SK-N-MC (cell line): ENCODE data around the gene GPAM.

Experiments
- DNase-seq: peaks from one replicate; pipeline ENCODE4 v3.0.0-alpha.2; 2011; ENCODE audit warnings: low read depth, low spot score
- H3K27ac ChIP-seq: fragments of 200-600 bp; sonication (generic); 2 replicates; pipeline ENCODE4 v1.5.1; 2016; ENCODE audit warnings: mixed run types
- H3K36me3 ChIP-seq: fragments of 200-600 bp; sonication (generic); 2 replicates; pipeline ENCODE4 v1.6.1; 2017; ENCODE audit warnings: antibody characterized with exemption, low read length, mixed read lengths; ENCODE audit not compliant: insufficient read depth
- H3K4me3 ChIP-seq: fragments of 200-600 bp; sonication (generic); 2 replicates; pipeline ENCODE4 v1.5.1; 2016
- H3K9ac ChIP-seq: fragments of 200-600 bp; sonication (generic); 2 replicates; pipeline ENCODE4 v1.8.0; 2017; ENCODE audit warnings: mixed run types, mixed read lengths; ENCODE audit not compliant: insufficient read length
- H3K9me3 ChIP-seq: fragments of 200-600 bp; sonication (generic); 2 replicates; pipeline ENCODE4 v1.6.1; 2017; ENCODE audit warnings: low read depth, mild to moderate bottlenecking, antibody characterized with exemption, low read length, moderate library complexity, mixed read lengths
- EZH2 ChIP-seq: fragments of 200-600 bp; sonication (generic); IDR thresholded peaks from one replicate; pipeline ENCODE4 v1.6.1; 2017; ENCODE audit warnings: antibody characterized with exemption
- FOXP2 ChIP-seq: optimal IDR thresholded peaks from 2 replicates; pipeline ENCODE3; 2011; ENCODE audit warnings: mild to moderate bottlenecking, moderate library complexity; ENCODE audit not compliant: insufficient read depth; ENCODE audit errors: extremely low read length, control extremely low read depth
- POLR2AphosphoS5 ChIP-seq: IDR thresholded peaks from 2 replicates; pipeline ENCODE4 v1.6.1; 2012; ENCODE audit warnings: mild to moderate bottlenecking, low read depth, low read length, borderline replicate concordance

The GPAM gene

DNA sequence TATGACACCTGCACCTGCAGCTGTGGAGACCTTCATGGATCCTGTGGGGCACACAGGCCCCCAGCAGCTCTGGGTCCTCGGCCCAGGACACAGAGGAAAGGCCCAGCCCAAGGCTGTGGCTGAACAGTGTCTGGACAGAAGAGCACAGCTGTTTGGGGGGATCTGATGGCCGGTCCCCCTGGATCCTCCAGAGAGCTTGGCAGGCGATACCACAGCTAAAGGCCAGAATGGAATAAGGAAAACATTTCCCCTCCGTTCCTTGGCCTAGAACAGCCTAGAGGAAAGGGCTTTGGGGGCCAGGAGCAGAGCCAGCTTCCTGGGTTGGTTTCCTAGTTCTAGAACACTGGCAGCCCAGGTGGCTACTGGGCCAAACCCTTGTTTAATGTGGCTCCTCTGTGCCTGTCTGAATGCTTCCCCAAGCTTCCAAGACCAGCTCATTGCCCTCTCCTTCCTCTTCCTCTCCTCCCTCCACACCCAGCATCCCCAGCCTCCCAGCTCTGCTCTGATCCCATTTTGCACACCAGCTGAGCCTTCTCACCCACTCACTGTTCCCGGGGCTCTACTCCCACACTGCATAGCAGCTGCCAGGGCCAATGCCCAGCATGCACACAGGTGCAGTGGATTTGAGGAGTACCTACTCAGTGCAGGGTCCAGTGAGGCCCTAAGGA lies 46.9 kb downstream of the GPAM start:
- Histone ChIP-seq H3K27ac (no peak overlapping the region), H3K9me3 (no peaks in the 10 kb centered on the region), H3K36me3 (no peaks in the 10 kb centered on the region), H3K4me3 (no peak overlapping the region), H3K9ac (no peak overlapping the region)
- TF ChIP-seq EZH2 (no peak), POLR2AphosphoS5 (no peak), FOXP2 (no peak)
- no peak for DNase-seq

DNA sequence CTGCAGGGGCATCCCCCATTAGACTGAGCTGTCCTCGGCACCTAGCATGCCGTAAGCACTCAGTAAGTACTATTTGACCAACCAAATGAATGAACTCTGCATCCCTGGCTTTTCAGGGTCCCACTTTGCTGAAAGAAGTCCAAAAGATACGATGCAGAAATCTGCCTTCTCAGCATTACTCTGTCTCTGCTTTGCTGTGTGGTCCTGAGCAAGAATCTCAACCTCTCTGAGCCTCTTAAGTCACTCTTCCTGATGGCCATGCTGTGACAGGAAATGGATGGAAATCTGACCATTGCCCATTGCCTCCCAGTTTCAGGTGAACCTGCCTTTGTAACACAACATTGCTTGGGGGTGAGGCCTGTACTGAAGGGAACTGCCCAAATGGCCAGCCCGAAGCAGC lies 48.0 kb downstream of the GPAM start:
- H3K4me3 ChIP-seq = no peak overlapping the region
- no peaks in the 10 kb centered on the region for H3K9me3 ChIP-seq
- no peaks in the 10 kb centered on the region for H3K36me3 ChIP-seq
- no peak for DNase-seq
- H3K9ac ChIP-seq = no peak overlapping the region
- no peak for TF ChIP-seq EZH2
- TF ChIP-seq POLR2AphosphoS5 = no peak
- TF ChIP-seq FOXP2 = no peak
- H3K27ac ChIP-seq = no peak overlapping the region

DNA sequence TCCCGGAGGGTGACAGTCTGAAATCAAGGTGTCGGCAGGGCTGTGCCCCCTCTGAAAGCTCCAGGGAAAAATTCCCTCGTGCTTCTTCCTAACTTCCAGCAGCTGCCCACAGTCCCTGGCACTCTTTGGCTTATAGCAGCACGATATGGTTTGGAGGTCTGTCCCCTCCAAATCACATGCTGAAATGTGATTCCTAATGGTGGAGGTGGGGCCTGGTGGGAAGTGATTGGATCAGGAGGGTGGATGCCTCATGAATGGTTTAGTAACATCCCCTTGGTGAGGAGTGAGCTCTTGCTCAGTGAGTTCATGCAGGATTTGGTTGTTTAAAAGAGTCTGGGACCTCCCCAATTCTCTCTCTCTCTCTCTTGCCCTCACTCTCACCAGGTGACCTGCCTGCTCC lies 51.1 kb downstream of the GPAM start:
- H3K4me3 ChIP-seq = no peak overlapping the region
- TF ChIP-seq FOXP2 = no peak
- TF ChIP-seq EZH2 = no peak
- TF ChIP-seq POLR2AphosphoS5 = no peak

DNA sequence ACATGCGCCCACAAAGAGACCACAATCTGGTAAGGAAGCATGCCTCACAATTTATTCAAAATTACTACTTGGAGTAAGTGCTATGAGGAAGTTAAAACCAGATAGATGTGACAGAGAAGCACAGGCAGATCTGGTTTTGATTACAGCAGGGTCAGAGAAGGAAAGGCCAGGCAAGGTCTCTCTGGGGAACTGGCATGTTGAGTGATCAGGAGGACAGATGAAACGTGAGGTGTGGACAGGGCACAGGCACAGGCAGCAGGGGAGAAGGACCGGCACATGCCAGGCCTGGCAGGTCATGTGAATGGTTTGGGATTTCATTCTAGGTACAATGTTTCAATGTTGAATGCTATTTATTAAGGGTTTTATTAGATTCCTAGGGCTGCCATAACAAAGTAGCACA lies 51.6 kb downstream of the GPAM start:
- Histone ChIP-seq H3K4me3 (no peak overlapping the region), H3K9ac (no peak overlapping the region), H3K36me3 (no peaks in the 10 kb centered on the region), H3K9me3 (no peaks in the 10 kb centered on the region), H3K27ac (no peak overlapping the region)
- DNase-seq = no peak
- TF ChIP-seq FOXP2 = no peak
- TF ChIP-seq EZH2 = no peak
- TF ChIP-seq POLR2AphosphoS5 = no peak

More for the DNA sequence above, 51.1 kb downstream of the GPAM start:
- DNase-seq = no peak
- H3K36me3 ChIP-seq = no peaks in the 10 kb centered on the region
- H3K9me3 ChIP-seq = no peaks in the 10 kb centered on the region
- H3K9ac ChIP-seq = no peak overlapping the region
- no peak overlapping the region for H3K27ac ChIP-seq

DNA sequence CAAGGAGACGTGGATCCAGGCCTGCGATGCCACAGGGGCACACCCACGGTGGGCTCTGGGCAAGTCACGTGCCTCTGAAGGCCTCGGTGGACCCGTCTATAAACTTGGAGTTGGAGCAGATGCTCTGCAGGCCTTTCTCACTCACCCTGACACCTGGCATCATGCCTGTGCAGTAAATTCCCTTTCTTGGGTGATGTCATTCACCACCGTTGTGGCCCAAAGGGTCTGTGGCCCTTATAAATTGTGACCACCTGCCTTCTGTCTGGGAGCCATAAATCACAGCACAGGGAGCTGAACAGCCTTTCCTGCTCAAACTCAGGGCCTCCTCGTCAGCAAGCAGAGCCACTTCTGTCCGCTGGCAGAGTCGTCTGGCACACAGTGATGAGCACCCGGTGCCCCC lies 52.2 kb downstream of the GPAM start:
- no peak overlapping the region for H3K4me3 ChIP-seq
- H3K27ac ChIP-seq = no peak overlapping the region
- TF ChIP-seq EZH2 (no peak), FOXP2 (no peak), POLR2AphosphoS5 (no peak)
- H3K9me3 ChIP-seq = no peaks in the 10 kb centered on the region
- no peak for DNase-seq
- no peak overlapping the region for H3K9ac ChIP-seq
- H3K36me3 ChIP-seq = no peaks in the 10 kb centered on the region

DNA sequence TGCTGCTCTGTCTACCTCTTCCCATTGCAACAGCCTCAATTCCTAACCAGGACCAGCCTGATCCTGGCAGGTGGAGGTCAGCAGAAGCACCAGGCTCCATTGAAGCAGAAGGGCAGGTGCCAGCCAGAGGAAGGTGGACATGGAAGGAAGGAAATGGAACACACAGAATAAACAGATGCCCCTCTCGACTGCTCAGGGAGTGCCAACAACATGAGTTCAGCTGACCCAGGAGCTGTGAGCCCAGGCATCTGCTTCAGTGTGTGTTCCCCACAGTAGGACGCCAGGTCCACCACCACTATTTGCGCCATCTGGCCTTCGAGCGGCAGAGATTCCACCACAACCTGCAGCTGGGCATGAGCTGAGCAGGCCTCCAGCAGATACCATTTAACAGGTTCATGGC lies 56.7 kb downstream of the GPAM start:
- no peak for TF ChIP-seq EZH2
- TF ChIP-seq POLR2AphosphoS5 = no peak
- TF ChIP-seq FOXP2 = no peak
- H3K27ac ChIP-seq = no peak overlapping the region
- no peak overlapping the region for H3K9ac ChIP-seq
- no peak overlapping the region for H3K4me3 ChIP-seq
- H3K36me3 ChIP-seq = no peaks in the 10 kb centered on the region
- no peak for DNase-seq
- H3K9me3 ChIP-seq = no peaks in the 10 kb centered on the region

DNA sequence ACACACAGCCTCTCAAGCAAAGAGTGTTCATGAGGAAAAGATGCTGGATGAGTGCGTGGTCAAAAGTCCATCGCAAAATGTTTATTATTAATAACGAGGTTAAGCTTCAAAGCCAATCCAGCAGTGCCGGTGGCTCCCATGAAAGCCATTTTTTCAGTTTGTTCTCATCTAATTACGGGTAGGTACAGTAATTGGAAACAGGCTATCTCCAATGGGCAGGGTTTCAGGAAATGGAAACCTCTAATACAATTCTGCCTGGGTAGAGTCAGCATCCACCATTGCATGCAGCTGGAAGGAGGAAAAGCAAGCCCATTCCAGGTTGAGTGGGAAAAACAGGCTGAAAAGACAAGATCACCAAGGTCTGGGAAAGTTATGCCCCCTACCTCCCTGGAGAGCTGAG lies 57.4 kb downstream of the GPAM start:
- H3K36me3 ChIP-seq = no peaks in the 10 kb centered on the region
- H3K9ac ChIP-seq = no peak overlapping the region
- H3K9me3 ChIP-seq = no peaks in the 10 kb centered on the region
- H3K27ac ChIP-seq = no peak overlapping the region
- no peak overlapping the region for H3K4me3 ChIP-seq
- TF ChIP-seq POLR2AphosphoS5 = no peak
- no peak for TF ChIP-seq FOXP2
- TF ChIP-seq EZH2 = no peak
- DNase-seq = no peak

DNA sequence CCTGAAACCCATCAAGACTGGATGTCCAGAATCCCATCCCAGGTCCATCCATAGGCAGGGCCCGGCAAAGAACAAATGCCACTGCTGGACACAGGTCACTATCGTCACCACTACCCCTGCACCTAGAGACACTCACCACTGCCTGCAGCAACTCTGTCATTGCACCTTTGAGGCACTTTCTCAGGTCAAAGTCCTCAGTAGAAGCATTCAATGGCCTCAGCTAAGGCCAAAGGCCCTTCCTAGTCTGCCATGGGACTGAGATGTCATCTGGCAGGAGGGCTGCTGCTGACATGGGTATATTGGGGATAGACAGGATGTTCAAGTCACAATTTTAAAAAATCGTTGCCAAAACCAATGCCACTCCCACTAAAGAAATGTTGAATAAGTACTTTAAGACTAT lies 58.7 kb downstream of the GPAM start:
- DNase-seq = no peak

DNA sequence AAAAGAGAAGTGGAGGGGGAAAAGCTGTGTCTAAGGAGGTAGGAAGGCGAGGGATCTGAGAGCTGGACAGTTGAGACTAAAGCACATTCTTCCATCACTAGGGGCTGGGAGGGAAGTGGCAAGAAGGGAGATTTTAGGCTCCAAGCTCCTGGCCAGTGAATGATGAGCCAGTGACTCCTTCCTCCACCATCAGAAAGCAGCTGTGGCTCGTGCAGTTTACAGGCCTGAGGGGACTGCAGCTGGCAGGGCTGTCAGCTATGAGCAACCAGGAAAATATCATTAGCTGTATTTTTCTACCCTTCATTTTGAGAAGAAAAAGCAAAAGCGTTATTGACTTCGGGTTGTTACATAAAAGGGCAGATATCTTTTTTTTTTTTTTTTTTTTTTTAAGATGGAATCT lies 60.7 kb downstream of the GPAM start:
- no peaks in the 10 kb centered on the region for H3K9me3 ChIP-seq
- no peak overlapping the region for H3K4me3 ChIP-seq
- DNase-seq = no peak
- no peak for TF ChIP-seq POLR2AphosphoS5
- TF ChIP-seq FOXP2 = no peak
- no peak for TF ChIP-seq EZH2
- no peak overlapping the region for H3K27ac ChIP-seq
- no peak overlapping the region for H3K9ac ChIP-seq
- no peaks in the 10 kb centered on the region for H3K36me3 ChIP-seq

More for the DNA sequence above, 58.7 kb downstream of the GPAM start:
- Histone ChIP-seq H3K27ac (no peak overlapping the region), H3K9ac (no peak overlapping the region), H3K4me3 (no peak overlapping the region), H3K9me3 (no peaks in the 10 kb centered on the region), H3K36me3 (no peaks in the 10 kb centered on the region)
- no peak for TF ChIP-seq POLR2AphosphoS5
